SK-N-MC (cell line): Measurements from ENCODE around the gene CD248.
A peak's percentile ranks its signal among the peaks of the same experiment; 100 is the strongest.
"Not testable (repeated sequence)": the region's sequence is repeated elsewhere in the genome, so short reads cannot be mapped to it uniquely, and the experiment has no call there.

Experiments
- DNase-seq: peaks from one replicate; pipeline ENCODE4 v3.0.0-alpha.2; 2011; ENCODE audit warnings: low read depth, low spot score
- H3K27ac ChIP-seq: fragments of 200-600 bp; sonication (generic); 2 replicates; pipeline ENCODE4 v1.5.1; 2016; ENCODE audit warnings: mixed run types
- H3K36me3 ChIP-seq: fragments of 200-600 bp; sonication (generic); 2 replicates; pipeline ENCODE4 v1.6.1; 2017; ENCODE audit warnings: antibody characterized with exemption, low read length, mixed read lengths; ENCODE audit not compliant: insufficient read depth
- H3K4me3 ChIP-seq: fragments of 200-600 bp; sonication (generic); 2 replicates; pipeline ENCODE4 v1.5.1; 2016
- H3K9ac ChIP-seq: fragments of 200-600 bp; sonication (generic); 2 replicates; pipeline ENCODE4 v1.8.0; 2017; ENCODE audit warnings: mixed run types, mixed read lengths; ENCODE audit not compliant: insufficient read length
- H3K9me3 ChIP-seq: fragments of 200-600 bp; sonication (generic); 2 replicates; pipeline ENCODE4 v1.6.1; 2017; ENCODE audit warnings: low read depth, mild to moderate bottlenecking, antibody characterized with exemption, low read length, moderate library complexity, mixed read lengths
- EZH2 ChIP-seq: fragments of 200-600 bp; sonication (generic); IDR thresholded peaks from one replicate; pipeline ENCODE4 v1.6.1; 2017; ENCODE audit warnings: antibody characterized with exemption
- FOXP2 ChIP-seq: optimal IDR thresholded peaks from 2 replicates; pipeline ENCODE3; 2011; ENCODE audit warnings: mild to moderate bottlenecking, moderate library complexity; ENCODE audit not compliant: insufficient read depth; ENCODE audit errors: extremely low read length, control extremely low read depth
- POLR2AphosphoS5 ChIP-seq: IDR thresholded peaks from 2 replicates; pipeline ENCODE4 v1.6.1; 2012; ENCODE audit warnings: mild to moderate bottlenecking, low read depth, low read length, borderline replicate concordance

The CD248 gene

DNA sequence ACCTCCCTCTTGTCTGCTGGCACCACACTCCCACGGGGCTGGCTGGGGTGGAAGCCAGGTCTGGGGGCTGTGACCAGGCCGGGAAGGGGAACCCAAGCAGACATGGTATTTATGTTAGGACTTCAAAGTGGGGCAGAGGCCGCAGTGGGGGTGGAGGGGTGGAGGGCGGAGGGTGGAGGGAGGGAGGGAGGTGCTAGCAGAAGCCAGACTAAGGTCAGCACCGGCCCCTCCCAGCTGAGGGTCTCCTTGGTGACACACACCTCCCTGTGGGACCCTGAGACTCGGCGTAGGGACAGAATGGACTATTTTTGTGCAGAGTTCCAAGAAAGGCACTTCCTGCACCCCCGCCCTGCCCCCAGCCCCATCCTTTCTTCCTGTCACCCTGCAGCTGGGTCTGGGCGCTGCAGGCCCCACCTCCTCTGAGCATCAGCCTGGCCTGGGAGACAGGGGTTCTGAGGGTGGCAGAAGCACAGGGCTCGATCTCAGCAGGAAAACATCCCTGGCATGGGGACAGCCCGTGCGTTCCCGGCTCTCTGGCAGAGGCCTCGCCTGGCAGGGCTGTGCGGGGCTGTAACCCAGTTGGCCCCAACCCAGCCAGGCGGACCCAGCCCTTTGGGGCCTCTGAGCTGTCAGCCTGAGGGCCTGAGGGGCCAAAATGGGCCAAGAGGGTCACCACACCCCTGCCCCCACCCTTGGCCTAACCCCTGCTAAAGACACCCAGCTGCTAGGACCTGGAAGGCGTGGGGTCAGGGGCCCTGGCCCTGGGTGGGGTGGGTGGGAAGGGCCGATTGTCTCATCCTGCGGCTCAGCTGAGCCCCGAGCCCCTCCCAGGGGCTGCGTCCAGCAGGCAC is 9.6 kb upstream of the CD248 start:
- H3K9me3 ChIP-seq, result no peaks in the 10 kb centered on the region
- H3K27ac ChIP-seq, result no peak overlapping the region
- DNase-seq, result no peak
- H3K36me3 ChIP-seq, result no peaks in the 10 kb centered on the region
- H3K4me3 ChIP-seq, result no peak overlapping the region
- no peak for TF ChIP-seq POLR2AphosphoS5
- TF ChIP-seq EZH2, result no peak
- no peak for TF ChIP-seq FOXP2
- no peak overlapping the region for H3K9ac ChIP-seq

DNA sequence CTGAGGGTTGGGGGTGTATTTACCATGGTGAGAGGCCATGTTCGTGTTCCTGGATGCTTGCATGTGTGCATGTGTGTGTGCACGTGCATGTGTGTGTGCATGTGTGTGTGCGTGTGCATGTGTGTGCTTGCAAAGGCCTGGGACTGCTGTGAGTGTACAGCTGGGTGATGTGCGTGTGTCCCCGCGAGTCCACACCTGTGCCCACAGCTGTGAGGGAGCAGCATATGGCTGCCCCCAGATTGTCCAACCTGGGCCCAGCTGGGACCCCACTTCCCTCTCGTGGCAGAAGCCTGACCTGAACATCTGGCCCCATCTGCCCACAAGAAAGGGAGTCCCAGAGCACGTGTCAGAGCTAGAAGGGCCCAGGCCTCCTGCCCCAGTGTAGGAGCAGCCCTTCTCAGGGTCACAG is 8.4 kb upstream of the CD248 start:
- Histone ChIP-seq H3K4me3 (no peak overlapping the region), H3K27ac (no peak overlapping the region), H3K9ac (no peak overlapping the region), H3K36me3 (no peaks in the 10 kb centered on the region), H3K9me3 (no peaks in the 10 kb centered on the region)
- no peak for DNase-seq
- TF ChIP-seq EZH2 (no peak), FOXP2 (no peak), POLR2AphosphoS5 (no peak)

DNA sequence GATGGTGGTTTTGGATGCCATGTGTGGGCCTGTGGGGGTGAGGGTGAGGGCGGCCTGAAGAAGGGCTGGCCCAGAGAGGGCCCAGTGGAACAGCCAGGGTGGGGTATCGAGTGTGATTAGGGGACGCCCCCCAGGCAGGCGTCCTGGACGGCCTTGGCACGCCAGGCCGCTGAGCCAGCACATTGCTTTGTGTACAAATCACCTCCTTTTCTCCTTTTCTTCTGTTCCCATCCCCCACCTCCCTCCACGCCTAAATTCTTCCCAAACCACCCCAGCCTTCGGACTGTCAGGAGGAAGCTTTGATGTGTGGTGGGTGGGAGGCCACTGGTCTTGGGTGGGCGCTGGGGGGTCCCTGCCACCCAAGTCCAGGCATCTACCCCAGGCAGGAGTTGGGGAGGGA is 7.8 kb upstream of the CD248 start:
- Histone ChIP-seq H3K36me3 (no peaks in the 10 kb centered on the region), H3K9ac (no peak overlapping the region), H3K4me3 (no peak overlapping the region), H3K27ac (peak overlapping the region; percentile 31; the same call in 1 of the 2 replicates), H3K9me3 (no peaks in the 10 kb centered on the region)
- no peak for DNase-seq
- TF ChIP-seq EZH2 (no peak), POLR2AphosphoS5 (no peak), FOXP2 (no peak)

DNA sequence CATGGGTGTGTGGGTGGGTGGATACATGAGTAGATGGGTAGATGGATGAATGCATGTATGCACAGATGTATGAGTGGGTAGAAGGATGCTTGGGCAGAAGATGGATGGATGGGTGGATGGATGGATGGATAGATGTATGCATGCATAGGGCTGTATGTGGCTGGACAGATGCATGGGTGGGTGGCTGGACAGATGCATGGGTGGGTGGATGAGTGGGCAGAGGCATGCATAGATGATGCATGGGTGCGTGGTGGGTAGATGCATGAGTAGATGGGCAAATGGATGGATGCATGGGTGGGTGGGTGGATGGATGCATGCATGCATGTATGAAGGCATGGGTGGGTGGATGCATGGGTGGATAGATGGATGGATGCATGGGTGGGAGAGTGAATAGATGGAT is 6.8 kb upstream of the CD248 start:
- TF ChIP-seq FOXP2, result no peak
- no peak for TF ChIP-seq POLR2AphosphoS5
- no peak for TF ChIP-seq EZH2
- H3K36me3 ChIP-seq, result no peaks in the 10 kb centered on the region
- no peak for DNase-seq

DNA sequence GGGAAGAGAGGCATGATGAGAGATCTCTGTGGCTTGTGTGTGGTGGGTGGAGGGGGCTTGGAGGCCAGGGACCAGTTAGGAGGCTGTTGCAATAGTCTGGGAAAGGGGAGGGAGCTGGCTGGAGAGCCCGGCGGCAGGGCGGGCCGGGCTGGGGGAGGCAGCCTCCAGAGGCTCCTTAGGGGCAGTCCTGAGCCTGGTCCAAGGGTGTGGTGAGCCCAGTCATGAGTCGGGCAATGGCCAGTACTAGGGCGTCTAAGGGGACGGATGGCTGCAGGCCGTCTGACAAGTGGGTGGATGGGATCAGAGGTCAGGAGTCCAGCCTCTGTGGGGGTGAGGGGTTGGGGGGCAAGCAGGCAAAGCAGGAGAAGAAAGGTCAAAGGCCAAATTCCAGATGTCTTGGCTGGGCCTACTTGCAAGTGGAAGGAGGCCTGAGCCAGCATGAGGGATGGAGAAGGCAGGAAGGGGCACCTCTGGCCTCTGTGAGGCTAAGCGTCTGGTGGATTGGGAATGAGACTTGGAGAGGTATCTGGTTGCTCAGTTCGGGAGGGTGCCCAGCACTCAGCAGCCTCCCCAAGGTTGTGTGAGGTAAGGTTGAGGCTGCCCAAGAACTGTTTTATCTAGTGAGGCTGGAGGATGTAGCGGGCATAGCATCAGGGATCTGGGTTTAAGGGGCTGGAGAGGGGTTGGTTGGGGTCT is 6.0 kb upstream of the CD248 start:
- Histone ChIP-seq H3K27ac (no peak overlapping the region), H3K4me3 (no peak overlapping the region), H3K36me3 (no peaks in the 10 kb centered on the region), H3K9ac (no peak overlapping the region), H3K9me3 (no peaks in the 10 kb centered on the region)
- no peak for DNase-seq
- TF ChIP-seq FOXP2, result no peak
- TF ChIP-seq EZH2, result no peak
- TF ChIP-seq POLR2AphosphoS5, result no peak

More for the DNA sequence above, 6.8 kb upstream of the CD248 start:
- Histone ChIP-seq H3K9ac (no peak overlapping the region), H3K4me3 (no peak overlapping the region), H3K27ac (no peak overlapping the region), H3K9me3 (no peaks in the 10 kb centered on the region)

DNA sequence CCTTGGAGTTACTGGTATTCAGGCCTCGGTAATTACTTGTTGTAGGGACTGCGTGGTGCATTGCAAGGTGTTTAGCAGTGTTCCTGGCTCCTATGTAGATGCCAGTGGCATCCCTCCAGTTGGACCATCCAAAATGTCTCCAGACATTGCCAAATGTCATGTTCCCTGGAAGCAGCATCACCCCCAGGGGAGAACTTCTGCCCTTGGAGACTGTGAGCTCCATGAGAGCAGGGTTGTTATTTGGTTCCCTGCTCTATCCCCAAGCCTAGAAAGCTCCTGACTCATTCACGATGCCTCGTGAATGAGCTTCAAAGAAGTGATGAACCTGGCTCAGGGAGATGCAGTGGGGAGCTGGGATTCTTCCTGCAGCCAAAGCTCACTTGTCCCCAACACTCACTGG is 4.8 kb upstream of the CD248 start:
- Histone ChIP-seq H3K9ac (no peak overlapping the region), H3K4me3 (no peak overlapping the region), H3K9me3 (no peaks in the 10 kb centered on the region), H3K36me3 (no peaks in the 10 kb centered on the region), H3K27ac (no peak overlapping the region)
- DNase-seq, result no peak
- no peak for TF ChIP-seq FOXP2
- TF ChIP-seq EZH2, result no peak
- TF ChIP-seq POLR2AphosphoS5, result no peak

DNA sequence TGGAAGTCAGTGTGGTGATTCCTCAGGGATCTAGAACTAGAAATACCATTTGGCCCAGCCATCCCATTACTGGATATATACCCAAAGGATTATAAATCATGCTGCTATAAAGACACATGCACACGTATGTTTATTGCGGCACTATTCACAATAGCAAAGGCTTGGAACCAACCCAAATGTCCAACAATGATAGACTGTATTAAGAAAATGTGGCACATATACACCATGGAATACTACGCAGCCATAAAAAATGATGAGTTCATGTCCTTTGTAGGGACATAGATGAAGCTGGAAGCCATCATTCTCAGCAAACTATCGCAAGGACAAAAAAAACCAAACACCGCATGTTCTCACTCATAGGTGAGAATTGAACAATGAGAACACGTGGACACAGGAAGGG is 3.9 kb upstream of the CD248 start:
- not testable (repeated sequence) for H3K36me3 ChIP-seq, H3K4me3 ChIP-seq, H3K9me3 ChIP-seq, DNase-seq, H3K27ac ChIP-seq, H3K9ac ChIP-seq

DNA sequence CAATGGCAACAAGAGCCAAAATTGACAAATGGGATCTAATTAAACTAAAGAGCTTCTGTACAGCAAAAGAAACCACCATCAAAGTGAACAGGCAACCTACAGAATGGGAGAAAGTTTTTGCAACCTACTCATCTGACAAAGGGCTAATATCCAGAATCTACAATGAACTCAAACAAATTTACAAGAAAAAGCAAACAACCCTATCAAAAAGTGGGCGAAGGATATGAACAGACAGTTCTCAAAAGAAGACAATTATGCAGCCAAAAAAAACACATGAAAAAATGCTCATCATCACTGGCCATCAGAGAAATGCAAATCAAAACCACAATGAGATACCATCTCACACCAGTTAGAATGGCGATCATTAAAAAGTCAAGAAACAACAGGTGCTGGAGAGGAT is 3.4 kb upstream of the CD248 start:
- H3K4me3 ChIP-seq, H3K27ac ChIP-seq, DNase-seq, H3K36me3 ChIP-seq, H3K9ac ChIP-seq, H3K9me3 ChIP-seq: not testable (repeated sequence)

DNA sequence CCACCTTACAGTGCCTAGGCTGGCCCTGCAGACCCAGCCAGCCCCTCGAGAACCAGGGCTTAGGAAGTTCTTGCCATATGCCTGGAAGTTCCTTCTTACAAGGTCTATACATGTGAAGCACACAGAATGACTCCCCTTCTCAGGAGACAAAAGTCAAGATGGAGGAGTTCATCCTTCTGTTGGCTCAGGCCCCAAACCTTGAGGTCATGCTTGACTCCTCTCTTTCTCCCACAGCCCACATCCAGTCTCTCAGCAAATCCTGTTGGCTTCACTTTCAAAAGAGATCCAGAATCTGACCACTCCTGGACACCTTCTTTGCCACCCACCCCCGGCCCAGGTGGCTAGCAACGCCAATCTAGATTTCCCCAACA is 1.7 kb upstream of the CD248 start:
- peak overlapping the region; percentile 83 for H3K9ac ChIP-seq
- H3K4me3 ChIP-seq, result peak overlapping the region; percentile 86
- TF ChIP-seq FOXP2, result no peak
- no peak for TF ChIP-seq EZH2
- no peak for TF ChIP-seq POLR2AphosphoS5
- H3K9me3 ChIP-seq, result no peaks in the 10 kb centered on the region
- no peaks in the 10 kb centered on the region for H3K36me3 ChIP-seq
- DNase-seq, result no peak
- H3K27ac ChIP-seq, result peak overlapping the region; percentile 100
